Measurements from ENCODE around the gene SERTAD3. TPM values are rescaled to one million over a fixed set of nuclear protein-coding genes. Genes with fewer than 3 reads are reported as not detected.
A peak's percentile ranks its signal among the peaks of the same experiment; 100 is the strongest.
"Not testable (repeated sequence)": the region's sequence is repeated elsewhere in the genome, so short reads cannot be mapped to it uniquely, and the experiment has no call there.

Gene SERTAD3
- polyA plus RNA-seq (2011; rRNA removed) (20.1 and 22.3 TPM in 2 replicates), polyA minus RNA-seq (2011; rRNA and poly(A)+ RNA removed) (29.3 and 42.9 TPM in 2 replicates)

GRCh38 chr19:40444000-40444824 lies at the start of gene SERTAD3:
SERTAD3 (minus strand) TSS chr19:40444335; CDS start chr19:40442080, 2,255 bp downstream.
- POLR2A ChIA-PET, result no interaction called here
- no peak for DNase-seq (ENCODE audit: low read depth)

GRCh38 chr19:40493778-40494177 lies 49.6 kb upstream of the SERTAD3 start:
- CTCF ChIA-PET, result no interaction called here
- Histone ChIP-seq H3K27me3 (ENCODE audit: control insufficient read depth, insufficient read depth, low read length) (peaks cover 2% of the 10 kb centered on the region), H3K4me3 (ENCODE audit: low read depth, low read length) (no peak overlapping the region), H3K36me3 (ENCODE audit: control insufficient read depth, insufficient read depth, low read length) (no peaks in the 10 kb centered on the region)
- POLR2A ChIA-PET, result no interaction called here
- no peak for TF ChIP-seq CTCF (IDR thresholded peaks at IDR 0.05; ENCODE audit: insufficient read depth, low read depth, low read length)
- no peak for DNase-seq (ENCODE audit: low read depth)

More at GRCh38 chr19:40444000-40444824, at the start of gene SERTAD3:
- Histone ChIP-seq H3K4me3 (ENCODE audit: low read depth, low read length) (peak within 1 kb of the TSS; percentile 97), H3K27me3 (ENCODE audit: control insufficient read depth, insufficient read depth, low read length) (no peaks in the 10 kb centered on the region), H3K36me3 (ENCODE audit: control insufficient read depth, insufficient read depth, low read length) (peaks cover 13% of the 10 kb centered on the region)
- TF ChIP-seq CTCF (IDR thresholded peaks at IDR 0.05; ENCODE audit: insufficient read depth, low read depth, low read length), result no peak
- CTCF ChIA-PET, result interaction anchor here (0.8 to 1.4 kb wide), 3 partner anchors 12 to 23 kb away, joined by 5 to 7 read pairs (median 6); no protein-coding TSS in a partner anchor

GRCh38 chr19:40492274-40492673 lies 48.1 kb upstream of the SERTAD3 start:
- peaks cover 2% of the 10 kb centered on the region for H3K27me3 ChIP-seq (ENCODE audit: control insufficient read depth, insufficient read depth, low read length)
- no peak for DNase-seq (ENCODE audit: low read depth)
- TF ChIP-seq CTCF (IDR thresholded peaks at IDR 0.05; ENCODE audit: insufficient read depth, low read depth, low read length), result no peak
- H3K4me3 ChIP-seq (ENCODE audit: low read depth, low read length), result no peak overlapping the region
- POLR2A ChIA-PET, result no interaction called here
- CTCF ChIA-PET, result interaction anchor here (1.6 kb wide), 1 partner anchor 28 kb away, joined by 5 read pairs; no protein-coding TSS in a partner anchor
- H3K36me3 ChIP-seq (ENCODE audit: control insufficient read depth, insufficient read depth, low read length), result no peaks in the 10 kb centered on the region

GRCh38 chr19:40489882-40490230 lies 45.7 kb upstream of the SERTAD3 start:
- no peak for TF ChIP-seq CTCF (IDR thresholded peaks at IDR 0.05; ENCODE audit: insufficient read depth, low read depth, low read length)
- CTCF ChIA-PET, result interaction anchor here (0.7 to 1.2 kb wide), 2 partner anchors 10 to 32 kb away, joined by 3 to 4 read pairs; no protein-coding TSS in a partner anchor
- DNase-seq (ENCODE audit: low read depth), result no peak
- POLR2A ChIA-PET, result no interaction called here
- Histone ChIP-seq H3K36me3 (ENCODE audit: control insufficient read depth, insufficient read depth, low read length) (no peaks in the 10 kb centered on the region), H3K4me3 (ENCODE audit: low read depth, low read length) (no peak overlapping the region), H3K27me3 (ENCODE audit: control insufficient read depth, insufficient read depth, low read length) (peaks cover 2% of the 10 kb centered on the region)

GRCh38 chr19:40486017-40486416 lies 41.9 kb upstream of the SERTAD3 start:
- DNase-seq (ENCODE audit: low read depth), result no peak
- no peaks in the 10 kb centered on the region; the same call in none of the 2 replicates for H3K27me3 ChIP-seq (ENCODE audit: control insufficient read depth, insufficient read depth, low read length)
- ChIA-PET CTCF (interaction anchor here (2.9 kb wide), 1 partner anchor 21 kb away, joined by 8 read pairs; the partner anchor contains the start of gene BLVRB), POLR2A (no interaction called here)
- no peak overlapping the region for H3K4me3 ChIP-seq (ENCODE audit: low read depth, low read length)
- no peaks in the 10 kb centered on the region for H3K36me3 ChIP-seq (ENCODE audit: control insufficient read depth, insufficient read depth, low read length)
- TF ChIP-seq CTCF (IDR thresholded peaks at IDR 0.05; ENCODE audit: insufficient read depth, low read depth, low read length), result no peak

- H3K36me3 ChIP-seq (ENCODE audit: control insufficient read depth, insufficient read depth, low read length); H3K4me3 ChIP-seq (ENCODE audit: low read depth, low read length); DNase-seq (ENCODE audit: low read depth); H3K27me3 ChIP-seq (ENCODE audit: control insufficient read depth, insufficient read depth, low read length); POLR2A ChIA-PET: not testable (repeated sequence)
- CTCF ChIA-PET, result interaction anchor here (2.0 kb wide), 1 partner anchor 11 kb away, joined by 10 read pairs; the partner anchor contains the start of gene BLVRB
Observed at GRCh38 chr19:40475878-40476644, 31.9 kb upstream of the SERTAD3 start.

Measured in BJ (cell line).